ENCODE data around the gene VAC14.

The VAC14 gene

GRCh38 chr16:70764632-70765031 lies 36.3 kb downstream of the VAC14 start:
- no peak overlapping the region for H3K4me3 ChIP-seq (ENCODE audit: low read length)
- TF ChIP-seq CTCF (conservative IDR thresholded peaks at IDR 0.05; ENCODE audit: low read depth, low read length), result no peak

DNA sequence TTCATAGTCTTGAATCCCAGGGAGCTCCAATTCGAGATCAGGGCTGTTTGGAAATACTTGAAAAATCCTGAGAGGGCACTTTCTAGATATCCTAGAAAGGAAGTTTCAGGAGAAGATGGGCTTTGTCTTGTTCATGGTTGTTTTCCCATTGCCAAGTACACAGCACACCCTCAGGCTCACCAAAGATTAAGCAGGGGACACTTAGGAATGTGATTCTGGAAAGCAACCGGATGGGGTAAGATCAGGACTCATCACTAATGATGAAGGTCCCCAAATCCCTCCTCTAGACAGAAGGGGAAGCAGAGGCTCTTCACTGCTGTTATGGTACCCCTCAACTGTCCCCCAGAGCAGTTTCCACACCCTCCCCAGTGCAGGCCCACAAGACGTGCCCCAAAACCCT lies 40.7 kb downstream of the VAC14 start:
- no peak overlapping the region for H3K4me3 ChIP-seq (ENCODE audit: low read length)
- no peak for DNase-seq (ENCODE audit: low read depth)
- TF ChIP-seq CTCF (conservative IDR thresholded peaks at IDR 0.05; ENCODE audit: low read depth, low read length), result no peak

More at GRCh38 chr16:70764632-70765031, 36.3 kb downstream of the VAC14 start:
- DNase-seq (ENCODE audit: low read depth), result no peak

DNA sequence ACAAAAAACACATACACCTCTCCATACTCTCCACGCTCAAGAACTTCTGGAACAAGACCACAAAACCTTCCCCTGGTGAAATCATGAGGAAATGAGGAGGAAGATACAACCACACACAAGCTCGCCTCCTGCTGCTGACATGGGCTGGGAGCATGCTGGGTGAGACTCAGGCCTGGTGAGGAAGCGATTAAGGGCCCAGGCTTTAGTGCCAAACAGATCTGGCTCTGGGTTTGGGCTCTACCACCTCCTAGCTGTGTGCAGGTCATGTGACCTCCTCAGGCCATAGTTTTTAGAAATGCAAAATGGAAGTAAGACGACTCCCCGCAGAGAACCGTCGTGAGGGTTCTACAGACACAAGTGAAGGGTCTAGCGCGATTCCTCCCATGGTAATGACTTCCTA lies 41.3 kb downstream of the VAC14 start:
- H3K4me3 ChIP-seq (ENCODE audit: low read length), result no peak overlapping the region
- no peak for DNase-seq (ENCODE audit: low read depth)

GRCh38 chr16:70758786-70759185 lies 42.2 kb downstream of the VAC14 start:
- no peak for DNase-seq (ENCODE audit: low read depth)
- no peak overlapping the region for H3K4me3 ChIP-seq (ENCODE audit: low read length)
- no peak for TF ChIP-seq CTCF (conservative IDR thresholded peaks at IDR 0.05; ENCODE audit: low read depth, low read length)

More for the DNA sequence above, 41.3 kb downstream of the VAC14 start:
- no peak for TF ChIP-seq CTCF (conservative IDR thresholded peaks at IDR 0.05; ENCODE audit: low read depth, low read length)

GRCh38 chr16:70757183-70757582 lies 43.8 kb downstream of the VAC14 start:
- no peak overlapping the region for H3K4me3 ChIP-seq (ENCODE audit: low read length)
- no peak for TF ChIP-seq CTCF (conservative IDR thresholded peaks at IDR 0.05; ENCODE audit: low read depth, low read length)
- DNase-seq (ENCODE audit: low read depth), result no peak

GRCh38 chr16:70756071-70756470 lies 44.9 kb downstream of the VAC14 start:
- no peak for TF ChIP-seq CTCF (conservative IDR thresholded peaks at IDR 0.05; ENCODE audit: low read depth, low read length)
- H3K4me3 ChIP-seq (ENCODE audit: low read length), result no peak overlapping the region
- DNase-seq (ENCODE audit: low read depth), result no peak

DNA sequence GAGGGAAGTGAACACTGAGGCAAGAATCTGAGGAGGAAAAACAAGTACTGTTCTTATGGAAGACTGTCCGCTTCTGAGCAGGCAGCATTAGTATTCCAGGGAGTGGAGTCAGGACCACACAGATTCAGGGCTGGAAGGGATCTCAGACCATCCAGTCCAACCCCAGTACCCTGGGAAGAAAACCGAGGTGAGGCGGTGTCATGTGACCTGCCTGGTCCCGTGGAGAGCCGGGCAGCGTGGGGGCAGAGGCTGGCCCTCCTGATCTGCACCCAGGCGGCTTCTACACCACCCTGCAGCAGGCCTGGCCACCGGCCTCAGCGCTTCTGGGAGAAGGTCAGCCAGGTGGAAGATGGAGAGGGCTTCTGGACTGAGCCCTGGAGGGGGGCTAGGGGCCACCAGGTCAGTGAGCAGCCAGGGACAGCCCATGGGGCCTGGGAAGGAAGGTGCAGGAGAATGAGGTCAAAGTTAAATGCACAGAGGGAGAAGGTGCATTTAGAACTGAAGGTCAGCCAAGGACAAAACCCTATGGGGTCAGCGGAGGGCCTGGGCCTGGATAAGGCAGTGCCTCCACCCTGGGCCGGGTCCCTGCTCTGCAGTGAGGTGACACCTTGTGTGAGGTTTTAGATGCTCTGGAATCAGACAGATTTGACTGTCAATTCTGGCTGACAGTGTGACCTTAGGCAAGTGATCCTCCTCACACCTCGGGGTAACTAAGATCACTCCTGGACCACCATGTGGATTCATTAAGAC lies 45.9 kb downstream of the VAC14 start:
- TF ChIP-seq CTCF (conservative IDR thresholded peaks at IDR 0.05; ENCODE audit: low read depth, low read length), result no peak
- H3K4me3 ChIP-seq (ENCODE audit: low read length), result no peak overlapping the region
- DNase-seq (ENCODE audit: low read depth), result no peak

All from retinal pigment epithelial cell (primary cell).